Measurements from ENCODE around the gene COL25A1.

The COL25A1 gene

DNA sequence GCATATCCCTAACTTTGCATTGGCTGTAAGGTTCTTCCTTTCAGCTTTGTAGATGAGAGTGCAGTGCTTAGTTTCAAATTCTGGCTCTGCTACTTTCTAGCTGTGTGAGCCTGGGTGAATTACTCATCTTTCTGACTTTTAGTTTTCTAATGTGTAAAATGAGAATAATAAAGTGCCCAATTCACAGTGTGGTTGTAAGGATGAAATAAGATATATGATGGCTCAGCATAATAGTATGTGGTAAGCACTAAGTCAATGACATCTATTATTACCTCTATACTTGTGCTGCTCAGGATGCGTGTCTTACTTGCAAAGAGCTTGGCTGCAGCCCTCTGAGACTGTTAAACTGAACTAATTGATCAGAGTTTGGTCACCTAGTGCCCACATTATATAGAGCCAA lies 509.0 kb downstream of the COL25A1 start:
- no peak for DNase-seq

DNA sequence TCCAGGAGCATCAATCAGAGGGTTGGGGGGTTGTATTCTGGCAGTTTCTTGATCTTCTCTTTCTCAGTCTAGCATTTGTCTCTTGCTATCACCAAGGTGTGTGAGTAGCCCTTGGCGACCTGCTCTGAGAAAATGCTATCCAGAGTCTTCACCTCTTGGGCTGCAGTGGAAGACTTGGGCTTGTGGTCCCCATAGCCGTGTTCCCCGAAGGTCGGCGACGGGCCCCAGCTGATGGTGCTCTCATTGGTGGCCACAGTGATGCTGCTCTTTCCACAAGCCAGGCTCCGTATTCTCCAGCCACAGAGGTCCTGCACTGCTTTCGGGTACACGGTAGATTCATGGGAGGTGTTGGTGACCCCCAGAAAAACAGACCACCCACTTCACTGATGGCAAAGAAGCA lies 513.7 kb downstream of the COL25A1 start:
- DNase-seq = no peak

DNA sequence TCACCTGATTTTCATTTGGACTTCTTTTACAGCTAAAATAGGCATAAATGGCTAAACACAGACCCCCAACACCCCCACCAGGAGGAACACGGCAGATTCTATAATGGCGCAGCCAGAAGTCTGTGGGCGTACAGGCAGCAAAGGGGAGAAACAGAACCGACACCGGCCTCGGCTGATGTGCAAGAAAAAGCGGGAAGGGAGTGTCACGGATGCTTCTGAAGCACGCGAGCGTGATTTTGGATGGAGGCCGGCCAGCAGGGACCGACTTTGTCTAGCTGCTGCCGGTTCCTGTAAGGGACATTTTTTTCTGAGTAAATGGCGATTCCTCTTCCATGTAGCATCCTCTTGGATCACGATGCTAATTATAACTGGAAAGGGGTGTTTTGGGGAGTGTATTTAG lies 514.7 kb downstream of the COL25A1 start:
- DNase-seq = no peak

DNA sequence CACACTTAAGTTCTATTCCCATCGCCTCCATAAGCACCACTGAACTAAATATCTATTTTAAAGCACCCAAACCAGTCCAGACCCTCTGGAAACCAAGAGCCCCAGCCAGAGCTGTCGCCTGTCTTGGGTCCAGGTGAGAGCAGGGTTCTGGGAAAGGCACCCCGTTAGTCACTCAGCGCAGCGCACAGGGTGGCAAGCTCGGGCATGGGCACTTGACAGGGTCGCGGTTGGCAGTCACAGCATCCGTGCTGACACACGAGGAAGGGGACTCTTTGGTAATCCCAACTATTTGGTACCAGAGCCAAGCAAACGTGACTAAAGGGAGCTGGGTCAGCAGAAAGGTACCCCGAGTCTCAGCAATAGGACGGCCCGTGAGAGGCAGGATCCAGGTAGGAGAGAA lies 515.4 kb downstream of the COL25A1 start:
- no peak for DNase-seq

DNA sequence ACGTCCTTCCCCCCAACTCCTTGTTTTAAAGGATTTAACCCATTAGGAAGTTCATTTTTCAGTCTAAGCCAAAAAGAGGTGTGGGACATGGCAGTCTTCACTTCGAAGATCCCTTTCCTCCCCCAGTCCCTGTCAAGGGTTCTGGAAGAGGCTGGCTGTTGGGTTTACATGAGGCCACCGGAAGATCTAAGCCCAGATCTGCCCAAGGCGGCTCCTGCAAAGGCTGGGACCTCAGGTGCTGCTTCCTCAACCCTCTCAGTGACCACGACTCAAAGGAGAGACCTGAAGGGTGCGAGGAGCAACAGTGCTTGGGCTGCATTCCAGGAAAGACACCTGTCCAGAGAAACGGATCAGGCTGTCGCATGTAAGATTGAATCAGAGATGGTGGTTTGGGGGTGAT lies 516.1 kb downstream of the COL25A1 start:
- DNase-seq = no peak

DNA sequence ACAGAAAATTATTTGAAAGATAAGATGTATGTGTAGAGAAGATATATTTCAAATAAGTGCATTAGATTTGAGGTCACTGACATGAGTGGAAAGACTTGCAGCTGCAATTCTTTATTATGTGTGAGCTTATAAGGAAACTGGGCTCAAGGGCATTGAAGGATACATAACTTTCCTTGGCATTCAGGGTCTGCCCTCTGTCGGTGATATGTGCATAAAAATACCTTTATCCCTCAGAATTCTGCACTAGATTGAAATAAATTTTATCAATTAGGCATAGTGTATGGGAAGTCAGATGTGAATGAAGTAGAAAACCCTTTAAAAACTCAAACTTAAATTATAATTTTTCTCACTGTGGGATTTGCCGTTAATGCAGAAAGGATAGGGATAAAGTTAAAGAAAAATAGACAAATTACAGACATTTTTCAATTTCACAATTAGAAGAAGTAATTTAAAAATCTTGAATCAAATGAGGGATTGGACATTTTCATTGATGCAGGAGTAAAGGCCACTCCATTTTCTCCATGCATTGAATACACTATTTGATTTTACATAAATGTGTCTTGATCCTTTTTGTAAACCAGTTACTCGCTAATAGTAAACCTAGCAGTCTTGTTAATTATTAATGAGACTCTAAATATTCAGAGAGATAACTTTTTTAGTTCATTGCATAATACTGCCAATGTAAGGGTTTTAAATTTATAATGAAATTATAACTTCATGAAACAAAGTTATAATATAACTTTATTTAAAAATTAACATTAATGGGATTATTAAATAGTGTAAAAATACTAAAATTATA lies 518.6 kb downstream of the COL25A1 start:
- no peak for DNase-seq

DNA sequence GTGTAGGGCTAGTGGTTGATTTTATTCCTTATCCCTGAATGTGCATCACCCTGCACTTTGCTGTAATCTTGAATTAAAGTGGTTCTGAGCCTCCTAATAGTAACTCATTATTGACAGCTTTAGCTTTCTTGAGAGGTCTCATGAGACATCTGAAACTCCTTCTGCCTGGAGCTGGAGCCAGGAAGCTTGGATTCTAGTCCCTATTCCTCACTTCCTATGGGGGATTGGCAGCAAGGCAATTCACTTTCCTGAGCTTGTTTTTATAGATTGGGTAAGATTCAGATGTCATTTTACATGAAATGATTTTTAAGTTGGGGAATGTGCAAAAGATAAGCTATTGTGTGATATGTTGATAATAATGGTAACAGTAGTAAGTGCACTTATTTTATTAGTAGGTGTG lies 522.5 kb downstream of the COL25A1 start:
- no peak for DNase-seq

DNA sequence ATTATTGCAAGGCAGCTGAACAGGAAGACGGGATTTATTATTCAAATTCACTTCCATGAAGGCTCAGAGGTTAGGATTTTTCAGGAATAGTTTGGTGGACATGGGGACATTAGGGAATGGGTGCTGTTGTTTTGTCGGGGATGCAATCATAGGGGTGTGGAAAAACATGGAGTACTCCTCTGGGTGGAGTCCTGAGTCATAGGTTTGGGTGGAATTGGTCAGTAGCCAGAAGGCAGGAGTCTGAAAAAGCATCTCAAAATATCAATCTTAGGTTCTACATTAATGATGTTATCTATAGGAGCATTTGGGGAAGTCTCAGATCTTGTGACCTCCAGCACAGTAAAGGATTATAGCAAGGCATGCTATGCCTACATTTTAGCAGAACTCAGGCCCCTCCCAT lies 525.1 kb downstream of the COL25A1 start:
- no peak for DNase-seq

DNA sequence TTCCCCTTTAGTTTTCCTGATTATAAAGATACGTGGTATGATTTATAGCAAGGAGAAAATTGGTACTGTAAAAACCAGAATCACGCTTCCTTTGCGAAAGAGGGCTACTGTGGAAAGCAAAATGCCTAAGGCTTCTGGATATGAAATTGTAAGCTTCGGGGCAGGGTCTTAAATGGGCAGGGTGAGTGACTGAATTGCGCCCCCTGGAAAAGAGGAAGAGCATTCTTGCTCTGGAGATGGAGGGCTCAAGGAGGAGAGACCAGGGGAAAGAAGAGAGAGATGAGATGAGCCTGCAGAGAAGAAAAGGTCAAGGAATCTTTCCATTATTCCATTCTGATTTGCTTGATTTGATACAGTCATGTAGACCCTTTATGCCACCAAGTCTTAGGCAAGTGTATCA lies 526.5 kb downstream of the COL25A1 start:
- no peak for DNase-seq

DNA sequence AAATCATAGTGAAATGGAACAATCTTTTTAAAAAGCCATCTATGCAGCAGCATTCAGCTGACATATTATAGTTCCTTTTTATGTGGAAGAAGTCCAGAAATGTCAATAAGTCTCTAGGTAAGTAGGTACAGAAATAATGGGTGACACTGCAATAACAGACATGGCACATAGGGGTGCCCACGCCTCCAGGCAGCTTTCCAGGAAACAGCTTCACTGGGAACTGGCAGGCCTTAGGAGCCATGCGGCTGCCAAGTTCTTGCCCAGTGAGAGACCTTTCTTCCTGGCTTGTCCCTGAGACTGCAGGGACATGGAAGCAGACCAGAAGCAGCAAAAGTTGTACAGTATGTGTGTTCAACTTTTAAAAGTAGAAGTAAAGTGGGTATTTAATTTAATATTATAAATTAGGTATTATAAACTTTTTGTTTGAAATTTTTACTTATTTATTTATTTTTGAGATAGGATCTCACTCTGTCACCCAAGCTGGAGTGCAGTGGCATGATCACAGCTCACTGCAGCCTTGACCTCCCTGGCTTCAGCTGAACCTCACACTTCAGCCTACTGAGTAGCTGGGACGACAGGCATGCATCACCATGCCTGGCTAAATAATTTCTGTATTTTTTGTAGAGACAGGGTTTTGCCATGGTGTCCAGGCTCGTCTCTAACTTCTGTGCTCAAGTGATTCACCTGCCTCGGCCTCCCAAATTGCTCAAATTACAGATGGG lies 527.5 kb downstream of the COL25A1 start:
- DNase-seq = no peak

DNA sequence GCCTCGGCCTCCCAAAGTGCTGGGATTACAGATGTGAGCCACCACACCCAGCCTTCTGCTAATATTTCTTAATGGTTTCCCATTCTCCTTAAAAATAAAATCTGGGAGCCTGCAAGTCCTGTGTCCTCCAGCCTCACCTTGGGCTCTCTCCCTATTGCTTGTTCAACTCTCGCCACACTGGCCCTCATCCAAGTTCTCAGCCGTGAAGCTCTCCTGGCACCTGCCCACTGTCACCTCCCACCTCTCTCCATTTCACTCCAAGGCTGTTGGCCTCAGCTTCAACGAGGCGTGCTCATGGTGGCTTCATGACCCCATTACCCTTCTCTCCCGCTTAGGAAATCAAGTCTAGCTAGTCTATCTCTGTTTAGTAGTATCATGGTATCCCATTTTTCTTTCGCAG lies 530.1 kb downstream of the COL25A1 start:
- no peak for DNase-seq

DNA sequence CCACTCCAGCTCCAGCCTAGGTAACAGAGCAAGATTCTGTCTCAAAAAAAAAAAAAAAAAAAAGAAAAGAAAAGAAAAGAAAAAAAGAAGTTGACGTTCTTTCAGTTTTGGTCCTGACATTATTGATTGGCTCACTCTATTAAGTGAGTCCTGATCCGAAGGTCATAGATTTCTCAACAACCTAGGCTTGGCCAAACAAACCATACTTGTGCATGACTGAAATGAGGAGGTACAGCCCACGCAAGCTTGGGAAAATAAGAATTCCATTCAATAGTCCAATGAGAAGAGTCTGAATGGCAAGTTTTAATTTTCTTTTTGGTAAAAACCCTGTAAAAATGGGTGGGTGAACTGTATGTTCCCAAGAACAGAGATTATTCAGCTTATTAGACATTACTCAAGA lies 536.4 kb downstream of the COL25A1 start:
- DNase-seq = no peak

DNA sequence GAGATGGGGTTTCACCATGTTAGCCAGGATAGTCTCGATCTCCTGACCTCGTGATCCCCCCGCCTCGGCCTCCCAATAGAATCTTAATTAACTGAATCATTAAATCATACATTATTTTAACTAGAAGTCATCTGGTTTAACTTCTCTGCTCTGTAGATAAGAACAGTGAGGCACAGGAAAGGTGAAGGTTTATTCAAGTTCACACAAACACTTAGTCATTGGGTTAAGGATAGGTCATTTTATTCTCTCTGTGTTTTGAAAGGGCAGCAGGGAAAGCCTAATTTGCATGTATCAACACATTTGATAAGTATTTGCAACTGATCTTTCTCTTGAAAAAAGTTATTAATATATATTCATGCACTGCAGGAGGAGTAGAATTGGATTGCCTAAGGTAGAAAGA lies 538.5 kb downstream of the COL25A1 start:
- DNase-seq = no peak

DNA sequence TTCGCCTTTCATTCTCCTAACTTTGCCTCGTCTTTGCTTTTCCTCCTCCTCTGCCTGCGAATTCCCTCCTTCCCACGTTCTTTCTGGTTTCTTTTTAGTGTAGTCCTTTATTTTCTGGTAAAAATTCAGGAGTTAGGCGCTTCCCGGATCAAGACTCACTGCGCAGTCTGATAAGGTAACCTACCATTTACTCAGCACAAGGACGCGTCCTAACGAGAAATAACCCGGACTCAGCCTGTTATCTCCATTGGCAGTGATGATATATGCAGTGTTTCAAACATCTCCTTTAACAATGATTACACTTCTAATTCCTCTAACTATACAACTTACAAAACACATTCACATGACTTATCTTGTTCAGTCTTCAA lies 539.2 kb downstream of the COL25A1 start:
- no peak for DNase-seq

DNA sequence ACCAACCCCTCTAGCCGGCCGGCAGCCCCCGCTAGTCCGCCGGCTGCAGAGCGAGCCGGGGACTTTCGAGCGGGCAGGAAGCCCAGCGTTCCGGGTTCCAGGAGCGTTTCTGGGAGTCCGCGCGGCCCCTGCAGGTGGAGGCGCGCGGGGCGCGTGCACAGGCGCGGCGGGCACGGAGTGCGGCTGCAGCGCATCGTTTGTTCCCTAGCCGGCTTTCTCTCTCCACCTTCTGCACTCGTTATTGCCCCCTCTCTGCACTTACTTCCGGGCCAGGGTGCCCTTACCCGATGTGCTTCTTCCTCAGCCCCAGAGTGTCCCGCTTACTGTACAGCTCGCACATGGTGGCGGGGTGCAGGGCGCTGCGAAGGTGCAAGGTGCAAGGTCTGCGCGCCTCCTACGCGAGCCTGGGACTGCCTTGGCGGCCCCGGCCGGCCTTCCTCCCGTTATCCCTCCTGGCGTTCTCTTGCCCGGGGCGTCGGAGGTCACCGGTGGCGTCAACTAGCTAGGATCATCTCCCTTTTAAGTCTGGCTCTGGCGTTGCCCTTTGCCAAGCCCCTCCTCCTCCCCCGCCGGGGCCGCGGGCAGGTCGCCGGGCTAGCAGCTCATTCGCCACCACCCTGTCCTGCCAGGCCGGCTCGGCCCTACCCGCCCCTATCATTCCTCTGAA lies 539.8 kb downstream of the COL25A1 start, which contains the start of gene ETNPPL:
TSS of gene ETNPPL (minus strand) at position 495 of the 667 bp plus-strand sequence. CDS start at position 340, 155 bp downstream.
- DNase-seq = no peak

All from NCI-H187 treated with DMSO at 0.1 percent for 48 hours (cell line).